HCT116 (cell line): Measurements from ENCODE around the gene NDUFS4. TPM values are rescaled to one million over a fixed set of nuclear protein-coding genes. Genes with fewer than 3 reads are reported as not detected.

ENCODE experiments used
- ATAC-seq: fragments of 200-7000 bp; cut with Tn5 transposase; 2 replicates; pipeline ENCODE4 v1.9.1; 2020; ENCODE audit warnings: mild to moderate bottlenecking, moderate library complexity
- BruUV-seq: library from RNA; stranded (reverse); fragments of 400-500 nt; replicated peaks from 2 replicates; lab custom pipeline; 2021; lab: Mats Ljungman, UMichigan
- CTCF ChIA-PET: fragments of 300-600 bp; sonication (Branson Sonifier 250); formaldehyde crosslinking; loops from one replicate; lab custom pipeline; 2021; ENCODE audit warnings: antibody characterized with exemption; lab: Charles Lee
- POLR2A ChIA-PET: fragments of 300-600, 350-600 bp; sonication (Branson Sonifier 250); formaldehyde crosslinking; loops from one replicate; lab custom pipeline; 2021; ENCODE audit warnings: antibody characterized with exemption; lab: Charles Lee
- RAD21 ChIA-PET, 2 experiments: fragments of 300-600 bp; sonication (Branson Sonifier 250); formaldehyde crosslinking; loops; one replicate each; lab custom pipeline; 2023; ENCODE audit warnings: low total read pairs in 2 of 2; ENCODE audit not compliant: uncharacterized antibody in 2 of 2, unreplicated experiment in 2 of 2, low non-redundant PET in 1 of 2; lab: Charles Lee
- DNase-seq: peaks from one replicate; pipeline ENCODE4 v3.0.0-alpha.2; 2010; ENCODE audit warnings: low read depth, low spot score
- H2AFZ ChIP-seq: fragments of 200-600 bp; shearing (Covaris generic), sonication (generic); 2 replicates; pipeline ENCODE4 v1.6.1; 2017; ENCODE audit warnings: low read depth, mixed run types, mixed read lengths, antibody characterized with exemption, low read length; ENCODE audit not compliant: poor library complexity, severe bottlenecking
- H3K27ac ChIP-seq: 2 replicates; pipeline ENCODE4 v1.5.1; 2012; ENCODE audit warnings: low read depth, low read length
- H3K27me3 ChIP-seq: fragments of 200-600 bp; sonication (generic); 2 replicates; pipeline ENCODE4 v1.6.1; 2016; ENCODE audit warnings: mixed run types, low read length, mixed read lengths; ENCODE audit not compliant: insufficient read depth
- H3K36me3 ChIP-seq, 2 experiments: fragments of 200-500 bp in 1 of 2; fragments of 200-600 bp in 1 of 2; sonication (Bioruptor generic) in 1 of 2; sonication (generic) in 1 of 2; 2 replicates each; pipeline versions ENCODE4 v1.5.1 to v1.6.1; 2014 to 2016; ENCODE audit warnings: low read length in 2 of 2, inconsistent platforms in 1 of 2, mixed read lengths in 1 of 2, mixed run types in 1 of 2; ENCODE audit not compliant: insufficient read depth in 2 of 2, control insufficient read depth in 1 of 2
- H3K4me1 ChIP-seq, 2 experiments: fragments of 200-600 bp in 1 of 2; sonication (generic) in 1 of 2; 2 replicates each; pipeline versions ENCODE4 v1.5.1 to v1.6.1; 2012 to 2017; ENCODE audit warnings: low read length in 2 of 2, inconsistent platforms in 1 of 2, mild to moderate bottlenecking in 1 of 2, mixed read lengths in 1 of 2, mixed run types in 1 of 2, moderate library complexity in 1 of 2; ENCODE audit not compliant: insufficient read depth in 2 of 2, control insufficient read depth in 1 of 2
- H3K4me2 ChIP-seq: fragments of 200-600 bp; sonication (generic); 2 replicates; pipeline ENCODE4 v1.6.1; 2017; ENCODE audit warnings: mixed run types, low read length, mixed read lengths
- H3K4me3 ChIP-seq, 2 experiments: fragments of 200-600 bp in 1 of 2; sonication (generic) in 1 of 2; replicated peaks in 1 of 2; 2 replicates each; pipeline ENCODE4 v1.5.1; 2011 to 2016; ENCODE audit warnings: low read length in 2 of 2, control low read depth in 1 of 2, low read depth in 1 of 2, mild to moderate bottlenecking in 1 of 2, mixed read lengths in 1 of 2, mixed run types in 1 of 2
- H3K79me2 ChIP-seq: fragments of 200-600 bp; sonication (generic); 2 replicates; pipeline ENCODE4 v1.6.1; 2017; ENCODE audit warnings: mild to moderate bottlenecking, mixed run types, low read length, moderate library complexity, mixed read lengths; ENCODE audit not compliant: insufficient read depth
- H3K9ac ChIP-seq: fragments of 200-600 bp; sonication (generic); 2 replicates; pipeline ENCODE4 v1.6.1; 2016; ENCODE audit warnings: low read length, mixed read lengths
- H3K9me2 ChIP-seq: fragments of 200-600 bp; sonication (generic), shearing (Covaris generic); 2 replicates; pipeline ENCODE4 v1.6.1; 2017; ENCODE audit warnings: mixed run types, mild to moderate bottlenecking, moderate library complexity; ENCODE audit not compliant: insufficient read depth
- H3K9me3 ChIP-seq, 2 experiments: fragments of 200-500 bp in 1 of 2; fragments of 200-600 bp in 1 of 2; sonication (Bioruptor generic) in 1 of 2; sonication (generic) in 1 of 2; 2 replicates each; pipeline ENCODE4 v1.6.1; 2014 to 2017; ENCODE audit warnings: low read length in 2 of 2, mixed read lengths in 2 of 2, inconsistent platforms in 1 of 2, low read depth in 1 of 2, mild to moderate bottlenecking in 1 of 2, mixed run types in 1 of 2, moderate library complexity in 1 of 2; ENCODE audit not compliant: control insufficient read depth in 1 of 2, insufficient read depth in 1 of 2
- H4K20me1 ChIP-seq: fragments of 200-600 bp; sonication (generic), shearing (Covaris generic); 2 replicates; pipeline ENCODE4 v1.6.1; 2017; ENCODE audit warnings: mixed run types, mild to moderate bottlenecking, moderate library complexity; ENCODE audit not compliant: insufficient read depth
- EZH2 ChIP-seq: fragments of 200-600 bp; sonication (generic); IDR thresholded peaks from 2 replicates; pipeline ENCODE4 v1.6.1; 2017; ENCODE audit warnings: antibody characterized with exemption, mixed run types
- JUND ChIP-seq: IDR thresholded peaks from 2 replicates; pipeline ENCODE4 v1.6.1; 2012
- MAX ChIP-seq: IDR thresholded peaks from 2 replicates; pipeline ENCODE4 v1.6.1; 2012
- REST ChIP-seq: IDR thresholded peaks from 2 replicates; pipeline ENCODE4 v1.6.1; 2012; ENCODE audit warnings: low read depth
- SP1 ChIP-seq: IDR thresholded peaks from 2 replicates; pipeline ENCODE4 v1.6.1; 2012; ENCODE audit warnings: low read depth
- SRF ChIP-seq: IDR thresholded peaks from 2 replicates; pipeline ENCODE4 v1.6.1; 2012; ENCODE audit warnings: low read depth
- TCF7L2 ChIP-seq: IDR thresholded peaks from 2 replicates; pipeline ENCODE4 v1.7.0; 2011; ENCODE audit warnings: borderline replicate concordance, inconsistent platforms; ENCODE audit not compliant: insufficient read depth, insufficient read length; ENCODE audit errors: extremely low read depth
- YY1 ChIP-seq: IDR thresholded peaks from 2 replicates; pipeline ENCODE4 v1.6.1; 2011; ENCODE audit warnings: low read length, low read depth, moderate library complexity, mild to moderate bottlenecking; ENCODE audit not compliant: insufficient replicate concordance; ENCODE audit errors: extremely low read depth
- ZFX ChIP-seq: fragments of 450-650 bp; IDR thresholded peaks from 2 replicates; pipeline ENCODE4 v1.6.1; 2017
- ZNF274 ChIP-seq: fragments of 200-500 bp; sonication (Bioruptor generic); IDR thresholded peaks from 2 replicates; pipeline ENCODE4 v1.6.1; 2014; ENCODE audit warnings: mild to moderate bottlenecking, low read depth, low read length, inconsistent platforms
- intact Hi-C: fragments of 100-400 bp; cut with micrococcal nuclease; formaldehyde crosslinking; loops from 2 replicates; pipeline ENCODE4 v1.10.0; 2022
- total RNA-seq: library from RNA; stranded (reverse); gene quantifications from one replicate; pipeline ENCODE4 v1.2.1, GENCODE V29; 2021; ENCODE audit not compliant: unreplicated experiment

Gene NDUFS4
- total RNA-seq, 1 experiment from 2014 or later: 91.4 TPM

DNA sequence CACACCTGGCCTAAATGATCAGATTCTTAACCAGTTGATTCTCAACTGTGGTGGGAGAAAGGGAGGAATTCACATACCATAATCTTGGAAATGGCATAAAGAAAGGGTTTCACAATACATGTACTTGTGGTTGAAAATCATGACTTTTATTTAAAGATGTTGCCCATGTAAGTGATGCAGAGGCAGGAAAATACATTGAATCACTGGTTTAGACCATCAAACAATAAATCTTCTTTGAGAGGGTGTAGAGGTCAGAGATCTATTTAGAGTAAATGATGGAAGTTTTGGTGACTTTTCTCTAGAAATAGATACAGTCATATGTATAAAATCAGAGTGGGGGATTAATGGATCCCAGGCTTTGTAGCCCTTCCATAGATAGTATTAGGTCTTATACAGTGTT lies 15.4 kb downstream of the NDUFS4 start:
- Histone ChIP-seq H2AFZ (no peak overlapping the region), H3K9me3 (no peaks in the 10 kb centered on the region), H3K27me3 (no peaks in the 10 kb centered on the region), H3K79me2 (peaks cover 94% of the 10 kb centered on the region), H3K36me3 (no peaks in the 10 kb centered on the region), H3K9ac (no peak overlapping the region), H4K20me1 (peaks cover 3% of the 10 kb centered on the region; the same call in 1 of the 2 replicates), H3K4me1 (no peaks in the 10 kb centered on the region), H3K27ac (no peak overlapping the region), H3K4me2 (no peak overlapping the region), H3K9me2 (no peaks in the 10 kb centered on the region), H3K4me3 (no peak overlapping the region)
- intact Hi-C loops: no loop called here
- RAD21 ChIA-PET: no interaction called here
- no peak for DNase-seq
- no peak for ATAC-seq
- TF ChIP-seq SP1 (no peak), YY1 (no peak), JUND (no peak), EZH2 (no peak), ZNF274 (no peak), TCF7L2 (no peak), MAX (no peak), REST (no peak), SRF (no peak), ZFX (no peak)
- no TSS peak for BruUV-seq
- CTCF ChIA-PET: no interaction called here
- POLR2A ChIA-PET: interaction anchor here (0.7 kb wide), 1 partner anchor 316 kb away, joined by 3 read pairs; no protein-coding TSS in a partner anchor
